Measurements from ENCODE around the gene PRKD3.

- no peak for TF ChIP-seq REST (IDR thresholded peaks at IDR 0.05; ENCODE audit: low read depth)
- TF ChIP-seq MAX (IDR thresholded peaks at IDR 0.05), result peak; percentile 42
- TF ChIP-seq RAD21 (IDR thresholded peaks at IDR 0.05; ENCODE audit: low read depth), result no peak
- no peak for TF ChIP-seq EP300 (IDR thresholded peaks at IDR 0.05; ENCODE audit: borderline replicate concordance)
- TF ChIP-seq CEBPB (IDR thresholded peaks at IDR 0.05), result no peak
- TF ChIP-seq ZBTB7A (IDR thresholded peaks at IDR 0.05; ENCODE audit: low read depth), result peak; percentile 16; the same call in 1 of the 2 replicates
- no peak for TF ChIP-seq CREB1 (IDR thresholded peaks at IDR 0.05; ENCODE audit: low read depth)
- no peak for TF ChIP-seq EGR1 (IDR thresholded peaks at IDR 0.05)
These were observed at the start of gene PRKD3 for GRCh38 chr2:37324786-37325624.

Measured in Ishikawa (cell line).